Choroid plexus epithelial cell (primary cell): ENCODE data around the gene ASIC3.

Source experiments
- DNase-seq: peaks from one replicate; pipeline ENCODE4 v3.0.0-alpha.2; 2010; ENCODE audit warnings: low read depth
- H3K4me3 ChIP-seq: 2 replicates; pipeline ENCODE4 v1.5.1; 2011; ENCODE audit warnings: low read depth, mild to moderate bottlenecking, control low read depth, low read length, moderate library complexity
- CTCF ChIP-seq: conservative IDR thresholded peaks from 2 replicates; pipeline ENCODE4 v1.5.1; 2011; ENCODE audit warnings: low read depth, mild to moderate bottlenecking, control low read depth, inconsistent platforms, low read length, moderate library complexity

The ASIC3 gene

GRCh38 chr7:151013733-151014497 is 34.4 kb upstream of the ASIC3 start:
- TF ChIP-seq CTCF = peak; percentile 16
- H3K4me3 ChIP-seq = peak overlapping the region; percentile 45
- peak; percentile 58 for DNase-seq

GRCh38 chr7:151014950-151015349 is 33.4 kb upstream of the ASIC3 start:
- TF ChIP-seq CTCF = no peak
- DNase-seq = no peak
- no peak overlapping the region for H3K4me3 ChIP-seq

- H3K4me3 ChIP-seq = no peak overlapping the region
- no peak for TF ChIP-seq CTCF
- DNase-seq = no peak
Measured at GRCh38 chr7:151015967-151016366, 32.4 kb upstream of the ASIC3 start.

- H3K4me3 ChIP-seq = no peak overlapping the region
- no peak for DNase-seq
- TF ChIP-seq CTCF = no peak
Measured at GRCh38 chr7:151016505-151016904, 31.8 kb upstream of the ASIC3 start.

GRCh38 chr7:151016942-151017341 is 31.4 kb upstream of the ASIC3 start:
- TF ChIP-seq CTCF = no peak
- DNase-seq = no peak
- no peak overlapping the region for H3K4me3 ChIP-seq

GRCh38 chr7:151017370-151017952 is 30.9 kb upstream of the ASIC3 start:
- no peak for TF ChIP-seq CTCF
- H3K4me3 ChIP-seq = no peak overlapping the region
- DNase-seq = no peak

- peak; percentile 87 for TF ChIP-seq CTCF
- H3K4me3 ChIP-seq = no peak overlapping the region
- DNase-seq = peak; percentile 57
Measured at GRCh38 chr7:151017953-151018420, 30.3 kb upstream of the ASIC3 start.
